Keratinocyte (primary cell): ENCODE measurements around the gene HYAL3.

Experiments
- EZH2 ChIP-seq: IDR thresholded peaks from one replicate; pipeline ENCODE4 v1.6.1; 2012; ENCODE audit warnings: inconsistent platforms, mild to moderate bottlenecking, low read length, moderate library complexity
- TF ChIP-seq, protein P1 (sequence below), 3 experiments: IDR thresholded peaks in 1 of 3; conservative IDR thresholded peaks in 1 of 3; optimal IDR thresholded peaks in 1 of 3; 2 replicates in 2 of 3; 3 replicates in 1 of 3; pipeline versions ENCODE3 to v1.5.1; 2011; ENCODE audit warnings: low read length in 3 of 3, mild to moderate bottlenecking in 3 of 3, moderate library complexity in 2 of 3, control low read depth in 1 of 3, inconsistent platforms in 1 of 3; ENCODE audit not compliant: insufficient read depth in 2 of 3; ENCODE audit errors: extremely low read depth in 1 of 3

DNA sequence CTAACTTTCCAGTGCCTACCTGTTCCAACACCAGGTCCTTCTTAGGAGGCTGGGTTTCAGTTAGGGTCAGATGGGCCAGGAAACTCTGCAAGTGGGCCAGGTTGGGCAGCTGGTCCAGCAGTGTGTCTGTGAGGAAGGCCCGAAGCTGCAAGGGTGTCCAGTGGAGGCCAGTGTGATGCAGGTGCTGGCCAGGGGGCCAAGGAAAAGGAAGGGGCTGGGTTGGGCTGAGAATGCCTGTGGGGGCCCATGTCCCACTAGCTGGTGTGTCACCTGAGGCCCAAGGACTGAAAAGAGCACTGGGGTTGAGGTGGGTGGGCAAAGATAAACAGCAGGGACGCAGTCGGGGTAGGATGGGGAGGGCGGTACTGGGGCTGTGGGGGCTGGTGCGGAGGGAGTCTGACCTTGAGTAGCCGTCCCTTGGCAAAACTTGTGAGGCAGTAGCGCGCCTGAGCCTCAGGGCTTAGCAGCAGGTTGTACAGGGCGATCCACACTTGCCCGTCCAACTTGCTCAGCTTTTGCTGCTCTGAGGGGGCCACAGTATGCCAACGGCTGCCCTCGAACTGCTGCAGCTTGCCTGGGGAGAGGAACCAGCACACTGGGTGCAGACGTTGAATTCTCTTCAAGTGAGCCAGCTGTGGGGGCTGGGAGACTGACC, 42.9 kb upstream of the HYAL3 start:
- TF ChIP-seq, protein P1, sequence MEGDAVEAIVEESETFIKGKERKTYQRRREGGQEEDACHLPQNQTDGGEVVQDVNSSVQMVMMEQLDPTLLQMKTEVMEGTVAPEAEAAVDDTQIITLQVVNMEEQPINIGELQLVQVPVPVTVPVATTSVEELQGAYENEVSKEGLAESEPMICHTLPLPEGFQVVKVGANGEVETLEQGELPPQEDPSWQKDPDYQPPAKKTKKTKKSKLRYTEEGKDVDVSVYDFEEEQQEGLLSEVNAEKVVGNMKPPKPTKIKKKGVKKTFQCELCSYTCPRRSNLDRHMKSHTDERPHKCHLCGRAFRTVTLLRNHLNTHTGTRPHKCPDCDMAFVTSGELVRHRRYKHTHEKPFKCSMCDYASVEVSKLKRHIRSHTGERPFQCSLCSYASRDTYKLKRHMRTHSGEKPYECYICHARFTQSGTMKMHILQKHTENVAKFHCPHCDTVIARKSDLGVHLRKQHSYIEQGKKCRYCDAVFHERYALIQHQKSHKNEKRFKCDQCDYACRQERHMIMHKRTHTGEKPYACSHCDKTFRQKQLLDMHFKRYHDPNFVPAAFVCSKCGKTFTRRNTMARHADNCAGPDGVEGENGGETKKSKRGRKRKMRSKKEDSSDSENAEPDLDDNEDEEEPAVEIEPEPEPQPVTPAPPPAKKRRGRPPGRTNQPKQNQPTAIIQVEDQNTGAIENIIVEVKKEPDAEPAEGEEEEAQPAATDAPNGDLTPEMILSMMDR (optimal IDR thresholded peaks at IDR 0.05 in 1 of 3, IDR thresholded peaks at IDR 0.05 in 1 of 3, conservative IDR thresholded peaks at IDR 0.05 in 1 of 3; ENCODE audit: extremely low read depth in 1 of 3, insufficient read depth in 2 of 3, low read length in 3 of 3): no peak
- no peak for TF ChIP-seq EZH2
